Measurements from ENCODE around the gene SENP8.

The SENP8 gene

GRCh38 chr15:72176159-72176558 lies 58.0 kb downstream of the SENP8 start:
- DNase-seq: no peak

- no peak for DNase-seq
Observed at GRCh38 chr15:72176743-72177142, 58.5 kb downstream of the SENP8 start.

GRCh38 chr15:72178976-72179585 lies 60.9 kb downstream of the SENP8 start:
- no peak for DNase-seq

DNA sequence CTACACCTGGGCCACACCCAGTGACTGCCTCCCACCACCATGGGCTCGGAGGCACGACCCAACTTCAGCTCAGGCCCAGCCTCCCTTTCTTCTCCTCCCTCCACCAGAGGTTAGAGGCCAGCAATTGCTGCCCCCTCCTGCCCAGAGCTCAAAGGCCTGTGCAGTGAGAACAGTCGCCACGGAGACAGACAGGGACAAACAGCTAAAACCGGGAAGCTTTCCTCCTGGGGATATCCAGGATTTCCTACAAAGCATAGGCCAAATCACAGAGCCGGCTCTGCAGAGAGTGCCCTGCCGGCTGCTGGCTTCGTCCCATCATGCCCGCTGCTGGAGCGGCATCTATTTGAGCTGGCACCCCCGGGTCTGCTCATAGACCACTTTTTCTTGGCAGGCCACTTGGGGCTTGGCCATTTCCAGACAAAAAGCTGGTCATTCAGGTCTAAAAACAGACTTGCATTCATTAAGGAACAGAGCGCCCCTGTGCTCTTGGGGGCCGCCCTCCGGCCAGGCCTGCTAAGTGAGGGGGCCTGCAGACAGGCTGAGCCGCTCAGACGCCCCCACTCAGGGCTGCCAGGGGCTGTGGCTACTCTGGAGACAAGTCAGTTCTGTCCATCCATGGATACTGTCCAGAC lies 61.9 kb downstream of the SENP8 start:
- no peak for DNase-seq

GRCh38 chr15:72180761-72181324 lies 62.6 kb downstream of the SENP8 start:
- no peak for DNase-seq

- no peak for DNase-seq
Observed at GRCh38 chr15:72182244-72182643, 64.0 kb downstream of the SENP8 start.

GRCh38 chr15:72182673-72183072 lies 64.5 kb downstream of the SENP8 start:
- DNase-seq: no peak

GRCh38 chr15:72183781-72184164 lies 65.6 kb downstream of the SENP8 start:
- no peak for DNase-seq

DNA sequence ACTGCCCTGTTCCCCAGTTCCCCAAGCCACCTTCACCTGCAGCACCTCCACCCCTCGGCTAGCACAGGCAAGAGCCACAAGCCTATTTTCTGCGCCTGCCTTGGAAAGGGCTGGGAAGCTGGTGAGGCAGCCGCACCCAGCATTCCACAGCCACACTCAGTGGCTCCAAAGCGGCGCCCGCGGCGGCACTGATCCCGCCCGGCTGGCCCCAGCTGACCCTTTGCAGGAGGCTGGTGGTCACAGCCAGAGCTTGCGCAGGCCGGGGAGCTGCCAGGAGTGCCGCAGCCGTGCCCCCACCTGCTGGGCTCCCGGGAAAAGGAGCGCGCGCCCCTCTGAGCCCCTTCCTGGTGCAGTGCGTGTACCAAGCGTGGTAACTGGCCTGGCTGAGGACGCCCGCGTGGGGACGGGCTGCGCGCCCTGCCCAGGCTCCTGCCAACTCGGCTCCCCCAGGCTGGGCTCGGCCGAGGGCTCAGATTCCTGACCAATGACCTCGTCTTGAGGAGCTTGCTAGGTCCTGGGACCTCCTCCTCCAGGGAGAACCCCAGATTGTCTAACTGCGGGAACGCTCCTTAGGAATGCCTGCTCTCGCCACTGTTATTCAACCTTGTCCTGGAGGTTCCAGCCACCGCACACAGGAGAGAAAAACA lies 66.1 kb downstream of the SENP8 start:
- no peak for DNase-seq

DNA sequence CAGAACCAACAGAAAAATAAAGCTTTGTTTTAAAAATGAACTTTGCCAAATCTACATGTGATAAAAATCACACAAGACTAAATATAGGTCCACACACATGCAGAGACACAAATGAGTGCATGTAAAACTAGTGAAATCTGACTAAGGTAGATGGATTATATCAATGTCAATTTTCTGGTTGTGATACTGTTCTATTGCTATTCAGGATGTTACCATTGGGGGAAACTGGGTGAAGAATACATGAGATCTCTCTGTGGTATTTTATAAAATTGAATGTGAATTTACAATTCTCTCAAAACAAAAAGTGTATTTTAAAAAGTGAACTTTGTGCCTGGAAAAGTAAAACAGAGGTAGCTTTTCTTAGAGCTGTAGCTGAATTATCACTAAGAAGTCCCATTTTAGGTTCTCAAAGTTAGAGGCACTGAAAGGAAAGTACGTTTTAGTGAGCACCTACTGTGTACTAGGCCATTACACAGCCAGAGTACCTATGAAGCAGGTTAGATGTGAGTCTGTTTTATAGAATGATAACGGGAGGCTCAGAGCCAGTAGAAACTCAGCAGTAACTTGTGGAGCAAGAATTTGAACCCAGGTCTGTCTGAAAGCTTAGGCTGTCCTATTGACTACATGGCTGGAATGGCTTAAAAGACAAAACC lies 71.2 kb downstream of the SENP8 start:
- no peak for DNase-seq

GRCh38 chr15:72192416-72192815 lies 74.2 kb downstream of the SENP8 start:
- DNase-seq: no peak
